NCI-H1092 (cell line): ENCODE data around the gene UPF3A.
"Not testable (repeated sequence)": the region's sequence is repeated elsewhere in the genome, so short reads cannot be mapped to it uniquely, and the experiment has no call there.

Experiments
- DNase-seq: peaks from one replicate; lab custom pipeline; 2025; lab: John Stamatoyannopoulos, UW

The UPF3A gene

DNA sequence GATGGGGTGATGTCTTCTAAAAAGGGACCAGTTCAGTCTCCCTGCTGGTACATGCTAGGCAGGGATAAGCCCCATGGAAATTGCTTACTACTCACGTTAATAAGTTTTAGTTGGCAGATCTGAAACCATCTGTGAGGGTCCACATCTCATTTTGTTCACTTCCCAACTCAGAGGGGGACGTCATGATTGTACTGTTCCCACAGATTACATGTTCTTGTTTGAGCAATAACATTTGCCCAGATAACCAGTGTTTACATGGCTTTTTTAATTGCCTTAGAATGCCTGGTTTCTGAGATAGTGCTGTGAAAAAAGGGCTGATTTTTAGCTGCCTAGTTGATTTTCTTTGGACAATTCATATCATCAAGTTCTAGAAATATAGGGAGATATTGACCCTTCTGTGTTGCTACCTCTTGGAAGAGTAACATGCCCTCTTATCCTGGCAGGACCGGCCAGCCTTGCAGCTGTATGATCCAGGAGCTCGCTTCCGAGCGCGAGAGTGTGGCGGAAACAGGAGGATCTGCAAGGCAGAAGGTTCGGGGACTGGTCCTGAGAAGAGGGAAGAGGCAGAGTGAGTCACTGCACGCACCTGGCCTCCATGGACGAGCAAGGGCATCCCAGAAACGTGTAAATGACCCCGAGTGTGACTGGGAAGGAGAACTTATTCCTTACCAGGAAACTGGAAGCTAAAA lies 23.1 kb downstream of the UPF3A start:
- no peak for DNase-seq

DNA sequence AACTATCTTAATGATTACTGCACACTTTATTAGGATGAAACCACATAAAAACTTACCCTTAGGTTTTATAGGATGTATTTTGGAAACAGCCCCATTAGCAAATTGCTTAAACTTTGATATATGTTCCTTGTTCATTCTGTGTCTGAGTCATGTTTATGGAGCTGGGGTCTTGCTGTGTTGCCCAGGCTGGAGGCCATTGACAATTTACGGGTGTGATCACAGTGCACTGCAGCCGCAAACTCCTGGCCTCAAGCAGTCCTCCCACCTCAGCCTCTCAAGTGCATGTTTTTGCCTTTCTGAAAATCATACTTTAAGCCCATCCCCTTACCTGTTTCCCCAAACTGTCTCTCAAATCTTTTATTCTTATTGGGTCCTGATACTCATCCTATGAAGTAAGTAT lies 27.7 kb downstream of the UPF3A start:
- DNase-seq, result no peak

DNA sequence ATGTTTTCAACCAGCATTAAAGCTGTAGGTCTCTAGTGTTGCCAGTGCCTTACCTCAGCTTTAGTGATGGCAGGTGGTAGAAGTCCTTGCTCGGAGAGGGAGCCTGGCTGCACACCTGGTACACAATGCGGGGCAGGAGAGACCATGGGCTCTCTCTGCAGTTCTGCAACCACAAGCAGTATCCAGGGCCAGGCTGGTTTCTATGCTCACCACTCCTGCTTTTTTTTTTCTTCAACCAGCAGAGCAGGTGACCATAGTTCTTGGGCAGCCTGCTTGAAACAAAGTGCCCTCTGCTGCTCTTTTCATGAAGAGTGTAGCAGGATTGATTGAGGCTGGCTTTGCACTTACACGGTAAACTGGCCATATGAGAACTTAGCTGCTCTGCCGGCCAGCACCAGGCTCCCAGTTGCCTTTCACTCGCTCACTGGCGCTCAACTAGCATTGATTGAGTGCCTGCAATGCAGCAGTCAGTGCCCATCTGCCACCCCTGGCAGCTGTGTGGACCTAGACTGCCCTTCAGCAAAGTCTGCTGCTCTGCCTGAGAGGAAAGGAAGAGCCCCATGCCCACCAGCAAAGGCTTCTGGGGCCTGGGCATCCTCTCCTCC lies 28.5 kb downstream of the UPF3A start:
- DNase-seq, result peak; percentile 49

DNA sequence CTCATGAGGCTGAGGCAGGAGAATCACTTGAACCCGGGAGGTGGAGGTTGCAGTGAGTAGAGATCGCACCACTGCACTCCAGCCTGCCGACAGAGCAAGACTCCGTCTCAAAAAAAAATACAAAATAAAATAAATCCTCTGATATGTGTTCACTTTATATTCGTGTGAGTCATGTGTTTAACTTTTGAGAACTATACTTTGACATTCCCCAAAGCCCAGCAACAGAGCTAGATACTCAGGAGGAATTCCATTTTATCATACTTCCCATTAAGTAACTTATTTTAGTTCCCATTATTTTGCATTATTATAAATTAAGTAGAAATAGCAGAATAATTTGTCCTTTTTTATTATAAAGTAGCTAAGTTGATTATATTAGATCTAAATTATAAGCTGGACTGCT lies 29.6 kb downstream of the UPF3A start:
- no peak for DNase-seq

DNA sequence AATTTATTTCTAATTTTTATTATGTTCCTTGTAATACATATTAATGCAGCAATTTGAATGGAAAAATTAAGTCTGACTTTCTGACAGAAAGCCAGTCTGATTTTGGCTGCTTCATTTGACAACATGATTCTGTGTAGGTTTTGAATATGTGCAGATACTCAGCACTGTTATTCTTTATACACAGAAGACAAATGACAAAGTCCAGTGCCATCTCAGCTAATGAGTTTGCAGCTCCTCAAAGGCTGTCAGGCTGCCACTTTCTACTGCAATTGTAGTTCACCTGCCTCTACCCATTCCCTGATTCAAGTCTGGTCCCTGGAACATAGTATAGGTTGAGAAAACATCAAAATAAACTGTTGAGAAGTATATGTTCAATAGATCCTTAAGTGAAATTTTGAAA lies 30.0 kb downstream of the UPF3A start:
- no peak for DNase-seq

DNA sequence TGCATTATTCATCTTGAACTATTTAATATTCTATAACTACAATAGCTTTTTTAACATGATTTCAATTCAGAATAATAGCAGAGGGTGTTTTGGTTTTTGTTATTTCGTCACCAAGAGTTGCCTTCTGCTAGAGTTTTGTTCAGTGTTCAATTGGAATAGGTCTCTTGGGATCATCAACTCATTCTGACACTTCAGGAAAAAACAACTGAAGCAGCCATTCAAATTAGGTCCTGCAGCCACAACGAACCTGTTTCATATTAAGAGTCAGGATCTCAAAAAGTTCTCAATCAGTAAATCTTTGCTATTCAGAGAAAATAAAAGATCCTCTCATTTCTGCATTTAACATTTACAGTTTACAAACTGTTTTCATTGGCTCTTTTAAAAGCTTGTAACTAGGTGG lies 30.5 kb downstream of the UPF3A start:
- no peak for DNase-seq

DNA sequence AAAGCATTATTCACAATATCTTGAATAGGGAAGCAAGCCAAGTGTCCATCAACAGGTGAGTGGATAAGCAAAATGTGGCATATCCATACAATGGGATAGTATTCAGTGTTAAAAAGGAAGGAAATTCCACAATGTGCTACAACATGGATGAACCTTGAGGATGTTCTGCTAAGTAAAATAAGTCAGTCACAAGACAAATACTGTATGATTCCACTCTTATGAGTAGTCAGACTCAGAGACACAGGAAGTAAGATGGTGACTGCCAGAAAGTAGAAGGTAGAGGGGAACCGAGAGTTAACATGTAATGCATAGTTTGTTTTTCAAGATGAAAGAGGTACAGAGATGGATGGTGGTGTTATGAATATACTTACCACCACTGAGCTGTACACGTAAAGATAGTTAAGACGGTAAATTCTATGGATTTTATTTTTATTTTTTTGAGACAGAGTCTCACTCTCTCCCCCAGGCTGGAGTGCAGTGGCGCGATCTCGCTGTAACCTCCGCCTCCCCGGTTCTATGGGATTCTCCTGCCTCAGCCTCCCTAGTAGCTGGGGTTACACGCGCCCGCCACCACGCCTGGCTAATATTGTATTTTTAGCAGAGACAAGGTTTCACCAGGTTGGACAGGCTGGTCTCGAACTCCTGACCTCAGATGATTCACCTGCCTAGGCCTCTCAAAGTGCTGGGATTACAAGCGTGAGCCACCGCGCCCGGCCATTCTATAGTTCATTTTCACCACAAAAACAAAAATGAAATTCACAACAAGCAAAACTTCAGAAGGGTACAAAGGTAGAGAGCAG lies 31.9 kb downstream of the UPF3A start:
- no peak for DNase-seq

DNA sequence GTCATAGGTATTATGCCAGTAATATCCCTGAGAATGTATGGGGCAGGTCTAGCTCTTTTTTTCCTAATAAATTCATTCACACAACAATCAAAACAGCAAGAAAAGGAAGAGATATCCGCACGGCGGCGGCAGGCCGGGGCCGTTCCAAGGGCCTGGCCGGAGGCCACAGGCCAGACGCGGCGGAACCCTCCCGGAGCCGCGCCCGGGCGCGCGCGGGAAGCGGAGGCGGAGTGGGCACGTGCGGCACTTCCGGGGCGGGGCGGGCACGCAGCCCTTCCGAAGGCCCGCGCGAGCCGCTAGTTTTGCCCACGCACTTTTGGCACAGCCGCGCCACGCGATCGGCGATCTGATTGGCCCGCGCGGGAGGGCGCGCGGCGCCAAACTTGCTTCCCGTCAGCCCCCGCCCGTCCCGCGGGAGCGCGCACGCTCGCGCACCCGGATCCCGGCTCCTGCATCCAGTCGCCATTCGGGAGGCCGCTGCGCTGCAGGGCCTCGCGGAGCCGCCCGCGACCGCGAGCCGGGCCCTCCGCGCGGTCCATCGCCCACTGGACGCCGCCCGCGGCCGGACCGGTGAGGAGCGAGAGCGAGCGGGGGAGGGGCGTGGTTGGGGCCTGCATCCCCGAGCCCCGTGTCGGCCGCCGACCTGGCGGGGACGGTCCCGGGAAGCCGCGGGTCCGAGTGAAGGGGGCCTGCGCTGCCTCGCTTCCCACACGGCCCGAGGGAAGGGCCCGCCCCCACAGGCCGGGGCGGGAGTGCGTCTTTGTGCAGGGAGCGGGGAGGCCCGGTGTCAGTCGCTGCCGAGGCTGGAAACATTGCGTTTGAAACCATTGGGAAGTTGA lies 32.9 kb downstream of the UPF3A start, which contains the start of gene CHAMP1:
Gene CHAMP1, plus strand, starts transcription at position 430 of the 839 bp plus-strand sequence. CDS start 9,340 bp downstream, outside the sequence.
- peak; percentile 97 for DNase-seq

DNA sequence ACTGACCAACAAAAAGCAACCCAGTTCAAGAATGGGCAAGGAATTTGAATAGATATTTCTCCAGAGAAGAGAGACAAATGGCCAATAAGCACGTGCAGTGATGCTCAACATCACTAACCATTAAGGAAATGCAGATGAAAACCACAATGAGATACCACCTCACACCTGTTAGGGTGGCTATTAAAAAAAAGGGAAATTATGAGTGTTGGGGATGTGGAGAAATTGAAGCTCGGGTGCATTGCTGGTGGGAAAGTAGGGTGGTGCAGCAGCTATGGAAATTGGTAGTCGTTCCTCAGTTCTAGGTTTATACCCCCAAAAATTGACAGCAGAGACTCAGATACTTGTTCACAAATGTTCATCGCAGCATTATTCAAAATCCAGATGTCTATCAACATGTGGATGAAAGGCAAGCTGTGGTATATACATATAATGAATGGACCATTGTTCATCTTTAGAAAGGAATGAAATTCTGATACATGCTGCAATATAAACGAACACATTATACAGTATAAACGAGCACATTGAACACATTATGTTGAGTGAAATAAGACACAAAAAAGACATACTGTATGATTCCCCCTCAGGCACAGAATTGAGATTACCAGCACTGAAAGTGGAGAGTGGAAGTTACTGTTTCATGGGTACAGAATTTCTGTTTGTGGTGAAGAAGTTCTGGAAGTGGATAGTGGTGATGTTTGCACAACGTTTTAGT lies 33.8 kb downstream of the UPF3A start:
- DNase-seq, result no peak

DNA sequence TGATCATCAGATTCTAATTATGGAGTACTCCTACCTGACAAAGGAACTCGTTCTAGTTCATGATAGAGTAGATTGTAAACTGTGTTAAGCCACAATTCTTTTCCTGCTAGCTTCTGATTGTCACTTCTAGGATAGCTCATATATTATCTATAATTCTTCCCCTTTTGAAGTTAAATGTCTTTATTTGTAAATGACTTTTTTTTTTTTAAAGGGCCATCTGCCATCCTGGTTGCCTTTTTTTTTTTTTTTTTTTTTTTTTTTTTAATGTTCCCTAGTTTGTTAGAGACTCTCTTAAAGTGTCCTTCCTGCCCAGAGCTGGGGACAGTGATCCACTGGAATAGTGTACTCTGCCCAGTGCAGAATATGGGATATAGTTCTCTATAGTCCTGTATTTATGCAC lies 37.2 kb downstream of the UPF3A start:
- no peak for DNase-seq

DNA sequence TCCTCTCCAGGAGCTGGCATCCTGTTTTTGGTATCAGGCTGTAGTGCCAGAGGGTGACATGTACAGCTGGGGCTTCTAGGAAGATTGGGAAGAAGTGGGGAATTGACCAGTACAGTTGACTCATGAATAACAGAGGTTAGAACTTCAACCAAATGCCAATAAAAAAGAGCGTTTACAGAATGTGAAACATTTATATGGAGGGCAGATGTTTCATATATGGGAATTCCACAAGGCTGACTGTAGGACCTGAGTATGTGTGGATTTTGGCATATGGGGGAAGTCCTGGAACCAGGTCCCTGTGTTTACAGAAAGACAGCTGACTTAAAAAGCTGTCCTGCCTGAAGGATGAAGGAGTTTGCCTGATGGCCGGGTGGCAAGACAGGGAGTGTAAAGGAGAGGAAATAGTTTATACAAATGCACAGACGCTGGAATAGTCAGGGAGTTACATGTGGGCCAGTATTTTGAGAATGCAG lies 38.1 kb downstream of the UPF3A start:
- no peak for DNase-seq

DNA sequence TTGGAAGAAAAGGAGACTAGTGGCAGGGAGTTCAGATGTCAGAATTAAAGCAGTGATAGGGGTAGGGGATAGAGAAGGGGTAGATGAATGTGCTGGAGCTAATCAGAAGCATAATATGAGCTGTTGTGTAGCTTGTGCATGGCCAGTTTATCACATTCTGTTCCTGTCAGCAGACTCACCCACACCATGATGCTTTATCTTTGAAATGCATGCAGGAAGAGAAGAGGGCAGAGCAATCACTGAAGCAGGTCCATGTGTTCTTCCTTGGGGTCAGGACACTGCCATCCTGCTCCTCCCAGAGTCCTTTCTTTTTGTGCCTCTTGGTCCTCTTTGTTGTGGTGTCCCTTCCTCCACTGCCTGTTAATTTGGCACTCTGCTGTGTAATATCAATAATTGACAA lies 38.7 kb downstream of the UPF3A start:
- no peak for DNase-seq

DNA sequence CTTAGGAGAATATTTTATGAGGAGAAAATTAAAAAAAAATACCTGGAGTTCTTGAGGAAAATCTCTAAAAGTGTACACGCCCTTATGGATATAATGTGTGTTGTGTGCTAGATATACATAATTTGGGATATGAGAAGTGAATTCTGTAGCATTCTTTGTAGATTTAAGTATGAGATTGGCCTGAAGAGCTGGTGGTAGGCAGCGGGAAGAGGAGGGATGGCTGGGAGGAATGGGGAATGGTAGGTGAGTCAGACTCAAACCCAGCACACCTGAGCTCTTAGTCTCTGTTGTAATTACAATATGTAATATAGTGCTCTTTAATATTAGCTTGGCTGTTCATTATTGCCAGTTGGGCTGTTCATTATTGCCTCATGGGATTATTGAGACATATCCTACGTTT lies 39.9 kb downstream of the UPF3A start:
- no peak for DNase-seq

DNA sequence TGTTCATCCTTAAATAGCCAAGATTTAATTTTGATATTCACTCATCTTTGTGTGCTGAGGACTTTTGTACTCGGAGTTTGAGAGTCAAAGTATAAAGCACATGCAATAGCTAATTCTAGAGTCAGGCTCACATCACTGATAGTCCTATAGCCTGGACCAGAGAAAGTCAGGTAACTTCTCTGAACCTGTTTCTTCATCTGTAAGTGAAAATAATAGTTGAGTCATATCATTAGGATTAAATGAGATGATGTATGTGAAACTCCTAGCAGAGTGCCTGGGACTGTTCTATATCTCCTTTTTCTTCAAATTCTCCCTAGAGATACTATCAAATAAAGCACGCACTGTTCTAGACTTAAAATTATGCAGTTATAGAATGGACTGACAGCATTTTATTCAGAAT lies 41.9 kb downstream of the UPF3A start:
- no peak for DNase-seq

DNA sequence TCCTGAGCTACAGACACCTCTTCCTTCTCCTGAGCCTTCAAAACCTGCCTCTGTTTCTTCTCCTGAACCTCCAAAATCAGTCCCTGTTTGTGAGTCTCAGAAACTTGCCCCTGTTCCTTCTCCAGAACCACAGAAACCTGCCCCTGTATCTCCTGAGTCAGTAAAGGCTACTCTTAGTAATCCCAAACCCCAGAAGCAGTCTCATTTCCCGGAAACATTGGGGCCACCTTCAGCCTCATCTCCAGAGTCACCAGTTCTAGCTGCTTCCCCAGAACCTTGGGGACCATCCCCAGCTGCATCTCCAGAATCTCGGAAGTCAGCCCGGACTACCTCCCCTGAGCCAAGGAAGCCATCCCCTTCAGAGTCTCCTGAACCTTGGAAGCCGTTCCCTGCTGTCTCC lies 42.9 kb downstream of the UPF3A start:
- DNase-seq, result no peak

DNA sequence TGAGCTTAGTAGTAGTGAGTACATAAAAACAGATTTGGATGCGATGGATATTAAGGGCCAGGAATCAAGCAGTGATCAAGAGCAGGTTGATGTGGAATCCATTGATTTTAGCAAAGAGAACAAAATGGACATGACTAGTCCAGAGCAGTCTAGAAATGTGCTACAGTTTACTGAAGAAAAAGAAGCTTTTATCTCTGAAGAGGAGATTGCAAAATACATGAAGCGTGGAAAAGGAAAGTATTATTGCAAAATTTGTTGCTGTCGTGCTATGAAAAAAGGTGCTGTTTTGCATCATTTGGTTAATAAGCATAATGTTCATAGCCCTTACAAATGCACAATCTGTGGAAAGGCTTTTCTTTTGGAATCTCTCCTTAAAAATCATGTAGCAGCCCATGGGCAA lies 44.3 kb downstream of the UPF3A start:
- DNase-seq, result no peak

DNA sequence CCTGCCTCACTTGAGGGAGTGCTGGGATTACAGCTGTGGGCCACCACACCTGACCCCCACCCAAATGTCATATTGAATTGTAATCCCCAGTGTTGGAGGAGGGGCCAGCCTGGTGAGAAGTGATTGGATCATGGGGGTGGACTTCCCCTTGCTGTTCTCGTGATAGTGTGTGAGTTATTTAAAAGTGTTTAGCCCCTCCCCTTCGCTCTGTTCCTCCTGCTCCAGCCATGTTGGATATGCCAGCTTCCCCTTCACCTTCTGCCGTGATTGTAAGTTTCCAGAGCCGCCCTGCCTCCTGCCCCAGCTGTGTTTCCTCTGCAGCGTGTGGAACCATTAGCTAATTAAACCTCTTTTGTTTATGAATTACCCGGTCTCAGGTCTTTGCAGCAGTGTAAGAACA lies 46.6 kb downstream of the UPF3A start:
- DNase-seq, result no peak

DNA sequence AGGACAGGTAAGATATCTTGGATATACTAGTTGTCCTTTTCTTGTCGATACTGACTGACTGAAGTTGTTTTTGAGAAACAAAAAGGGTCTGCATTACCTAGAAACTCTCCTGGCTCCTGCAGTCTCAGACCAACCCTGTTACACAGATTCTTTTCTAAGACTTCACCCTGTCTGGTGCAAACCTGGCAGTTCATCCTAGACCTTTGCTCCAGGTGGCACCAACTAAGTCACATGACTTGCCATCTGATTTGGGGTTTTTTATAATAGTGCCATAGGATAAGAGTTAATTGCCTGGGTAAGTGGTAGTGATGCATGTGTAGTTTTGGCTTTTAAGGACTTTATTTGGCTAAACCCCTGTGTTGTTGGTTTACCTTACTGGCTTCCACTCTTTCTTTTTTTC lies 47.2 kb downstream of the UPF3A start:
- no peak for DNase-seq

DNA sequence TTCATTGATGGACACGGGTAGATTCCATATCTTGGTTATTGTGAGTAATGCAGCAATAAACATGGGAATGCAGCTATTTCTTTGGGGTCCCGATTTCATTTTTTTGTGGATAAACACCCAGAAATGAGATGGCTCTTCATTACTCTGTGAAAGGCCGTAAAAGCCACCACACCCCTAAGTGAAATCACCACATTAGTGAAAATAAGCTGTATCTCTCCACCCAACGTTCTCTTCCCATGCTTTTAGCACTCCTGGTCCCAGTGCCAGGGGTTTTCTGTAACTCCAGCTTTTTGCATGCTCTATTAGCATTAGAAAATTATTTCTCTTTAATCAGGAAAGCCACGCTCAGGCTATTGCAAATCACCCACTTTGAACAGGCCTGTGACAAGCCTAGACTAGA lies 48.7 kb downstream of the UPF3A start:
- DNase-seq, result no peak

DNA sequence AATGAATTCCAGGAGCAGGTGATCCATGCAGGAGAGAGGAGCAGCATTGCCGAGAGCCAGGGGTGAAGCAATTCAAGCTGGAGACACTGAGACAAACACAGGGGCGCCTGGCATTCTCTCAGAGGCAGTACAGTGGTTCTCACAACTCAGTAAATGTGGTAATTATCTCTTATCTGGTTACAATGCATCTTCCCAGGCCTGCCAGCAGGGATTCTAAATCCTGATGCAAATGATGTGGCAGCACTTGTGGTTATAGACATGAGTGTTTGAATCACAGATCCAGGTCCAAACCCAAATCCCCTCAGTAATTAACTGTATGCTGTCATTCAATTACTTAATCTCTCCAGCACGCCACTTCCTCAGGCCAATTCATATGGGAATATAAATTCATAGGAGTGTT lies 52.5 kb downstream of the UPF3A start:
- not testable (repeated sequence) for DNase-seq

DNA sequence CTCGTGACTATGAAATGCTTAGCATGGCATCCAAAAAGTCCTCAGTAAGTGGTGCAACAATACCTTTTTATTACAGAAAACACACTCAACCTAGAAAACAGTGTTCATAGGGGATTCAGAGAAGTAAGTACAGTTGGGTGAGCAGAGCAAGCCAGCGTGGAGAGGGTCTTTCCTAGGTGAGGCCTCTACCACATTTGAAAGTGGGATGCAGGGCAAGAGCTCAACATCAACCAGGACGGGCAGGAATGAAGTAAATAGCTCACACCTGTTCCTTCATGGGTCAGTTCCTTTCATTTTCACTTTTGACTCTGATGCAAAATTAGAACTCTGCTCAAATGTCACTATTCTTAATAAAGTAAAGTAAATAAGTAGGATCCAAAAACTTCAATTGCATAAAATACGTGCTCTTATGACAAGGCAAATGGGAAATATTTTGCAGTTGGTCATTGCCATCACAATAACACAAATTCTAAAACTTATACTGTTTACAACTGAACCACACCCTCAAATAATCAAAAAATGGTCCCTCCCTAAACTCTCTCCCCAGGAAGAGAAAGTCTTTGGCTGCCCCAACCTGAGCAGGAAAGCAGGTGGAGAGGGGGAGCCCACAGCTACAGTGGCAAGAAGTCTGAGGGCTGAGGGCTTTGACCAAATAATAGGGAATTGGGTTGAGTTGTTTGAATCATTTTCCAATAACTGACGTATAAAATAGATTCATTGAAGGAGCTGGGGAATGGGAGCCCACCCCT lies 53.1 kb downstream of the UPF3A start:
- DNase-seq, result no peak
